ENCODE results near the gene ACTN4. TPM values are rescaled to one million over a fixed set of nuclear protein-coding genes. Genes with fewer than 3 reads are reported as not detected.

The ACTN4 gene
- polyA plus RNA-seq, 4 donors: 664 to 751 (median 665) TPM

- no peak for DNase-seq (ENCODE audit: low read depth in 4 of 4, low spot score in 3 of 4)
Measured at GRCh38 chr19:38692458-38693379, 45.3 kb downstream of the ACTN4 start.

- peak in 2 of 4 donors; percentile 58 to 71 for DNase-seq (ENCODE audit: low read depth in 4 of 4, low spot score in 3 of 4)
Measured at GRCh38 chr19:38693380-38694223, 46.2 kb downstream of the ACTN4 start.

GRCh38 chr19:38695317-38695683 is 47.9 kb downstream of the ACTN4 start:
- DNase-seq (ENCODE audit: low read depth in 4 of 4, low spot score in 3 of 4): no peak

GRCh38 chr19:38695832-38696728 is 48.6 kb downstream of the ACTN4 start:
- DNase-seq (ENCODE audit: low read depth in 4 of 4, low spot score in 3 of 4): no peak

GRCh38 chr19:38696729-38697055 is 49.2 kb downstream of the ACTN4 start:
- no peak for DNase-seq (ENCODE audit: low read depth in 4 of 4, low spot score in 3 of 4)

GRCh38 chr19:38697197-38697596 is 49.7 kb downstream of the ACTN4 start:
- DNase-seq (ENCODE audit: low read depth in 4 of 4, low spot score in 3 of 4): no peak

GRCh38 chr19:38697641-38698071 is 50.2 kb downstream of the ACTN4 start:
- DNase-seq (ENCODE audit: low read depth in 4 of 4, low spot score in 3 of 4): no peak

GRCh38 chr19:38698225-38699026 is 51.0 kb downstream of the ACTN4 start:
- DNase-seq (ENCODE audit: low read depth in 4 of 4, low spot score in 3 of 4): no peak

DNA sequence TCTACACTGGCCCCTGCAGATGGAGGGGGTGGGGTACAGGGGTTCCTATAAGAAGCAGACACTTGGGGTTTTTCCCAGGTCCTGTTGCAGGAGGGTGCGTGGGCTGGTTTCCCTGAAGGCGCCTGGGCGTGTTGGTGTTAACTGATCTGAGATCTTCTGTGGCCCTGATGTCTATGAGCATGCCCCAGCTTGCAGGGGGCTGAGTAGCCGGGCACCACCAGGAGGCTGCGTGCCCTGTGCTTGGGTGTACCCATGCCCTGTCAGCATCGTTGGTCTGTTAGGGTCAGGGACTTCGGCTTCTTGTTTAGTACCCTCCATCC is 51.5 kb downstream of the ACTN4 start:
- no peak for DNase-seq (ENCODE audit: low read depth in 4 of 4, low spot score in 3 of 4)

DNA sequence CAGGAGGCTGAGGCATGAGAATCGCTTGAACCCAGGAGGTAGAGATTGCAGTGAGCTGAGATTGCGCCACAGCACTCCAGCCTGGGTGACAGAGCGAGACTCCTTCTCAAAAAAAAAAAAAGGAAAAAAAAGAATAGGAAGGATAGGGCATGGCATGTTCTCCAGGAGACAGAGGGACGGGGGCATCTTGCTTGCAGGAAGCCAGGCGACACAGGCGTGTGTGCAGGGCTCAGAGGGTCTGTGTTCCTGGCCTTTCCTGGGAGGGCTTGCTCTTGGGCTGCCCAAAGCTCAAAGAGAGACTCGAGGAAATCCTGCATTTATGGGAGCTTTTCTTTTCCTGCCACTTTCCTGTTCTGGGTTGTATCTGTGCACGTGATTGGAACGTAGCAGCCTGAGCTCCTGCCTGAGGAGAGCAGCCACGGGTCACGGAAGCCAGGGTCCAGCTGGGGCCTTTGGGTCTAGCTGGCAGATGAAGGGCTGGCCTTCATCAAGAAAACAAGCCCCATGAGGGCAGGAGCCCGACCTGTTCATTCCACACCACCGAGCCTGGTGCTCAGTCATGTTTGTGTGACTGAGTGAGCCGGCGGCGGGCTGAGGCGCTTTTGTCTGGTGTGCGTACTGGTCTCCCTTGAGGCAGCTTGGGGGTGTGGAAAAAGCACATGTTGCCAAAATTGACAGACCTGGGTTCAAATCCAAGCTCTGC is 52.3 kb downstream of the ACTN4 start:
- no peak for DNase-seq (ENCODE audit: low read depth in 4 of 4, low spot score in 3 of 4)

- DNase-seq (ENCODE audit: low read depth in 4 of 4, low spot score in 3 of 4): no peak
Measured at GRCh38 chr19:38700350-38700901, 53.0 kb downstream of the ACTN4 start.

- no peak for DNase-seq (ENCODE audit: low read depth in 4 of 4, low spot score in 3 of 4)
Measured at GRCh38 chr19:38700902-38701454, 53.5 kb downstream of the ACTN4 start.

DNA sequence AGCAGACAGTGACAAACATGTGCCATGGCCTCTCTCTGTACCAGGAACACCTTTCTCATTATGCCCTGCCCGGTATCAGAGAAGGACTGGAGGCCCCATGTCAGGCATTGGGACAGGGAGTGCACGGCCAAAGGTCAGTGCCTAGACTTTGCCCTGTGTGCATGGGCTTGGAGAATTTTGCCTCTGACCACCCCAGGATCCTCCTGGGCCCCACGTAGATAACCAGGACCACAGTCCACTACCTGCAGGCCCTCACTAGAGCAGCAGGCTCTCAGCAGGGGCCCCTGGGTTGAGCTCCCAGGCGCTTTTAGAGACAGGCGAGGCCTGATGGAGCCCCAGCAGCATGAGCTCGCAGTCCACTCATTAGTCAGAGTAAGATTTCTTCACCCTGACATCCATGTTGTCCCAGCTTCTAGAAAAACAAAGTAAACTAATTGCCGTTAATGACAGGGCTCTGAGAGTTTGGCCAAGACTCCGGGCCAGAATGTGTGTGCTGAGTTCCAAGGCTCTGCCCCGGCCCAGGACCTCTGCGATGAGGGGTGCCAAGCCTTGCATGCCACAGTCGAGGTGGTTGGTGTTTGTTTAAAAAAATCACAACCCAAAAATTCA is 54.1 kb downstream of the ACTN4 start:
- DNase-seq (ENCODE audit: low read depth in 4 of 4, low spot score in 3 of 4): no peak

GRCh38 chr19:38702278-38702677 is 54.8 kb downstream of the ACTN4 start:
- DNase-seq (ENCODE audit: low read depth in 4 of 4, low spot score in 3 of 4): no peak

DNA sequence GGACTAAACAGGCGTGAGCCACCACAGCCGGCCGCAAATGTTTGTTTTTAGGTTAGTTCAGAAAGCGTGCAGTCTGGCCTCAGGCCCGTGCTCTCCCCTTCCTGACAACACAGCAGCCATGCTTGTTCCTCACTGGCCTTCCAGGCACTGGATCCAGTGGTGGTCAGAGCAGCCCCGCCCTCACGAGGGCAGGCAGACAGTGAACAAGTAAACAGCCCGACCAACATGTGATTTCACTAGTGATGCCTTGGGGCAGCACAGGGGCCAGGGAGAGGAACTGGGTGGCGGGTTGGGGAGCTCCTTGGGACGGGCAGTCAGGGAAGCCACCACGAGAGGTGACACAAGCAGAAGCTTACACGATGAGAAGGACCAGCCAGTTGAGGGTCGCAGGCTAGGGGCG is 56.1 kb downstream of the ACTN4 start:
- no peak for DNase-seq (ENCODE audit: low read depth in 4 of 4, low spot score in 3 of 4)

GRCh38 chr19:38704488-38705026 is 57.1 kb downstream of the ACTN4 start:
- no peak for DNase-seq (ENCODE audit: low read depth in 4 of 4, low spot score in 3 of 4)

- no peak for DNase-seq (ENCODE audit: low read depth in 4 of 4, low spot score in 3 of 4)
Measured at GRCh38 chr19:38705197-38706019, 58.0 kb downstream of the ACTN4 start.
